Cortex of kidney (tissue), 1 donor: ENCODE data around the gene CALML4.
"Not testable (repeated sequence)": the region's sequence is repeated elsewhere in the genome, so short reads cannot be mapped to it uniquely, and the experiment has no call there.

Experiments used
- DNase-seq: peaks from one replicate; lab custom pipeline; 2025; lab: John Stamatoyannopoulos, UW

CALML4 gene

GRCh38 chr15:68224546-68225250, 19.6 kb upstream of the CALML4 start:
- no peak for DNase-seq

GRCh38 chr15:68224108-68224507, 19.0 kb upstream of the CALML4 start:
- no peak for DNase-seq

- DNase-seq, result no peak
These were observed 18.0 kb upstream of the CALML4 start for GRCh38 chr15:68223171-68223570.

GRCh38 chr15:68222432-68222743, 17.3 kb upstream of the CALML4 start:
- not testable (repeated sequence) for DNase-seq

- not testable (repeated sequence) for DNase-seq
These were observed 16.6 kb upstream of the CALML4 start for GRCh38 chr15:68221530-68222431.

GRCh38 chr15:68220967-68221366, 15.8 kb upstream of the CALML4 start:
- no peak for DNase-seq

- DNase-seq, result no peak
These were observed 15.4 kb upstream of the CALML4 start for GRCh38 chr15:68220489-68220888.

- no peak for DNase-seq
These were observed 14.0 kb upstream of the CALML4 start for GRCh38 chr15:68218847-68219798.

GRCh38 chr15:68218331-68218730, 13.2 kb upstream of the CALML4 start:
- DNase-seq, result no peak

GRCh38 chr15:68217341-68217740, 12.2 kb upstream of the CALML4 start:
- no peak for DNase-seq

- no peak for DNase-seq
These were observed 9.7 kb upstream of the CALML4 start for GRCh38 chr15:68214838-68215254.

GRCh38 chr15:68213991-68214837, 9.1 kb upstream of the CALML4 start:
- DNase-seq, result no peak

GRCh38 chr15:68213491-68213845, 8.3 kb upstream of the CALML4 start:
- DNase-seq, result not testable (repeated sequence)

GRCh38 chr15:68211656-68212320, 6.7 kb upstream of the CALML4 start:
- no peak for DNase-seq

- DNase-seq, result no peak
These were observed 5.9 kb upstream of the CALML4 start for GRCh38 chr15:68210821-68211655.

- DNase-seq, result no peak
These were observed 5.3 kb upstream of the CALML4 start for GRCh38 chr15:68210409-68210756.

GRCh38 chr15:68209735-68210408, 4.7 kb upstream of the CALML4 start:
- no peak for DNase-seq

GRCh38 chr15:68209272-68209671, 4.1 kb upstream of the CALML4 start:
- DNase-seq, result no peak

GRCh38 chr15:68208636-68209240, 3.6 kb upstream of the CALML4 start:
- DNase-seq, result no peak
